Upper lobe of left lung (tissue), 6 donors: ENCODE results near the gene DLG2. TPM values are rescaled to one million over a fixed set of nuclear protein-coding genes. Genes with fewer than 3 reads are reported as not detected.

Experiments used
- ATAC-seq, 2 donors: fragments of 200-7000 bp; cut with Tn5 transposase; one replicate each; pipeline ENCODE4 v1.9.1; 2022; ENCODE audit warnings: mild to moderate bottlenecking in 2 of 2, moderate library complexity in 2 of 2; ENCODE audit not compliant: low FRiP score in 2 of 2
- DNase-seq, 2 donors: peaks; one replicate each; pipeline ENCODE4 v3.0.0-alpha.2; 2019 to 2020
- H3K27ac ChIP-seq, 4 donors: fragments of 200-600 bp; sonication (generic); one replicate each; pipeline ENCODE4 v1.5.1; 2016 to 2019
- H3K27me3 ChIP-seq, 4 donors: fragments of 200-600 bp; sonication (generic); one replicate each; pipeline ENCODE4 v1.5.1; 2017 to 2019
- H3K36me3 ChIP-seq, 4 donors: fragments of 200-600 bp; sonication (generic); one replicate each; pipeline ENCODE4 v1.5.1; 2016 to 2019
- H3K4me1 ChIP-seq, 4 donors: fragments of 200-600 bp; sonication (generic); one replicate each; pipeline ENCODE4 v1.5.1; 2018 to 2019
- H3K4me3 ChIP-seq, 4 donors: fragments of 200-600 bp; sonication (generic); one replicate each; pipeline ENCODE4 v1.5.1; 2017 to 2019; ENCODE audit warnings: mild to moderate bottlenecking in 2 of 4, moderate library complexity in 1 of 4
- H3K9me3 ChIP-seq, 4 donors: fragments of 200-600 bp; sonication (generic); one replicate each; pipeline ENCODE4 v1.5.1; 2018 to 2019
- EP300 ChIP-seq, 4 donors: sonication (generic); formaldehyde crosslinking; IDR thresholded peaks; one replicate each; pipeline ENCODE4 v1.5.1; 2017; ENCODE audit warnings: antibody characterized with exemption in 4 of 4, control low read depth in 2 of 4
- POLR2A ChIP-seq, 4 donors: fragments of 450-650 bp; IDR thresholded peaks; one replicate each; pipeline ENCODE4 v1.5.1; 2016 to 2017; ENCODE audit warnings: antibody characterized with exemption in 4 of 4, mild to moderate bottlenecking in 2 of 4
- POLR2AphosphoS5 ChIP-seq, 2 donors: sonication (generic); formaldehyde crosslinking; IDR thresholded peaks; one replicate each; pipeline ENCODE4 v1.5.1; 2017; ENCODE audit warnings: antibody characterized with exemption in 2 of 2
- WGBS, 2 donors: methylation state at CpG; one replicate each; pipeline ENCODE4 v1.1.5; 2017 to 2018; 5-methylcytosine and 5-hydroxymethylcytosine counted together
- total RNA-seq, 6 donors: library from RNA; depleted of rRNA in 4 of 6; stranded (reverse); fragments of >200 nt in 4 of 6; gene quantifications; one replicate each; pipeline versions ENCODE4 v1.1.0 to v1.2.1, GENCODE V29; 2016 to 2021
- TF ChIP-seq, protein P1 (sequence below), 6 experiments: fragments of 450-650 bp in 4 of 6; fragments of 200-600 bp in 2 of 6; sonication (generic) in 2 of 6; IDR thresholded peaks; one replicate each; pipeline ENCODE4 v1.5.1; 2016 to 2019; ENCODE audit warnings: antibody characterized with exemption in 6 of 6
- donor health status: DM: no; HTN: no; CAD: no; lungs with moderate emphysema.
- donor health status: DM: no; HTN: yes; CAD: no; lungs with severe emphysema.

Gene DLG2
- total RNA-seq, 6 donors from 2014 or later: 3.4 to 37.7 (median 9.1) TPM

- Histone ChIP-seq H3K36me3 (no peaks in the 10 kb centered on the region), H3K4me1 (no peaks in the 10 kb centered on the region), H3K27ac (no peak overlapping the region), H3K27me3 (no peaks in the 10 kb centered on the region), H3K9me3 (peaks cover 0 to 11% (median 2%) of the 10 kb centered on the region in 4 donors), H3K4me3 (no peak overlapping the region)
- WGBS, 2 donors: 70 to 73% methylated on average over 7 of the region's 7 CpGs
- DNase-seq (no peak), ATAC-seq (no peak)
- TF ChIP-seq, protein P1, sequence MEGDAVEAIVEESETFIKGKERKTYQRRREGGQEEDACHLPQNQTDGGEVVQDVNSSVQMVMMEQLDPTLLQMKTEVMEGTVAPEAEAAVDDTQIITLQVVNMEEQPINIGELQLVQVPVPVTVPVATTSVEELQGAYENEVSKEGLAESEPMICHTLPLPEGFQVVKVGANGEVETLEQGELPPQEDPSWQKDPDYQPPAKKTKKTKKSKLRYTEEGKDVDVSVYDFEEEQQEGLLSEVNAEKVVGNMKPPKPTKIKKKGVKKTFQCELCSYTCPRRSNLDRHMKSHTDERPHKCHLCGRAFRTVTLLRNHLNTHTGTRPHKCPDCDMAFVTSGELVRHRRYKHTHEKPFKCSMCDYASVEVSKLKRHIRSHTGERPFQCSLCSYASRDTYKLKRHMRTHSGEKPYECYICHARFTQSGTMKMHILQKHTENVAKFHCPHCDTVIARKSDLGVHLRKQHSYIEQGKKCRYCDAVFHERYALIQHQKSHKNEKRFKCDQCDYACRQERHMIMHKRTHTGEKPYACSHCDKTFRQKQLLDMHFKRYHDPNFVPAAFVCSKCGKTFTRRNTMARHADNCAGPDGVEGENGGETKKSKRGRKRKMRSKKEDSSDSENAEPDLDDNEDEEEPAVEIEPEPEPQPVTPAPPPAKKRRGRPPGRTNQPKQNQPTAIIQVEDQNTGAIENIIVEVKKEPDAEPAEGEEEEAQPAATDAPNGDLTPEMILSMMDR (IDR thresholded peaks at IDR 0.05): no peak
- TF ChIP-seq EP300 (IDR thresholded peaks at IDR 0.05): no peak
Measured at GRCh38 chr11:85475660-85476517, 151.3 kb downstream of the DLG2 start.

GRCh38 chr11:85472953-85473352, 154.2 kb downstream of the DLG2 start:
- H3K36me3 ChIP-seq: no peaks in the 10 kb centered on the region
- DNase-seq (peak in 1 of 2 donors; percentile 27), ATAC-seq (peak in 1 of 2 donors; percentile 51)
- TF ChIP-seq, protein P1 (IDR thresholded peaks at IDR 0.05): no peak
- WGBS, 2 donors: 91 to 95% methylated on average over 4 to 6 of the region's 6 CpGs
- H3K27me3 ChIP-seq: no peaks in the 10 kb centered on the region
- H3K9me3 ChIP-seq: peaks cover 0 to 11% (median 0%) of the 10 kb centered on the region in 4 donors
- H3K4me3 ChIP-seq: no peak overlapping the region
- no peak overlapping the region for H3K27ac ChIP-seq
- no peaks in the 10 kb centered on the region for H3K4me1 ChIP-seq

- Histone ChIP-seq H3K27me3 (no peaks in the 10 kb centered on the region), H3K4me3 (no peak overlapping the region), H3K36me3 (no peaks in the 10 kb centered on the region), H3K4me1 (no peaks in the 10 kb centered on the region), H3K27ac (no peak overlapping the region), H3K9me3 (no peaks in the 10 kb centered on the region)
- DNase-seq (no peak), ATAC-seq (no peak)
- TF ChIP-seq, protein P1 (IDR thresholded peaks at IDR 0.05): no peak
- TF ChIP-seq POLR2AphosphoS5 (IDR thresholded peaks at IDR 0.05): no peak
- TF ChIP-seq EP300 (IDR thresholded peaks at IDR 0.05): no peak
- TF ChIP-seq POLR2A (IDR thresholded peaks at IDR 0.05): no peak
- 72 to 89% methylated on average over 2 of the region's 2 CpGs for WGBS, 2 donors
Measured at GRCh38 chr11:85464283-85464682, 162.9 kb downstream of the DLG2 start.

GRCh38 chr11:85459304-85459703, 167.8 kb downstream of the DLG2 start:
- TF ChIP-seq EP300 (IDR thresholded peaks at IDR 0.05): no peak
- TF ChIP-seq, protein P1 (IDR thresholded peaks at IDR 0.05): no peak
- no peak for TF ChIP-seq POLR2AphosphoS5 (IDR thresholded peaks at IDR 0.05)
- TF ChIP-seq POLR2A (IDR thresholded peaks at IDR 0.05): no peak
- no peaks in the 10 kb centered on the region for H3K4me1 ChIP-seq
- 88 to 92% methylated on average over 3 to 4 of the region's 4 CpGs for WGBS, 2 donors
- H3K36me3 ChIP-seq: no peaks in the 10 kb centered on the region
- DNase-seq: no peak
- no peak overlapping the region for H3K4me3 ChIP-seq
- no peaks in the 10 kb centered on the region for H3K27me3 ChIP-seq
- H3K27ac ChIP-seq: no peak overlapping the region
- ATAC-seq: no peak
- H3K9me3 ChIP-seq: peaks cover 0 to 16% (median 3%) of the 10 kb centered on the region in 4 donors

DNA sequence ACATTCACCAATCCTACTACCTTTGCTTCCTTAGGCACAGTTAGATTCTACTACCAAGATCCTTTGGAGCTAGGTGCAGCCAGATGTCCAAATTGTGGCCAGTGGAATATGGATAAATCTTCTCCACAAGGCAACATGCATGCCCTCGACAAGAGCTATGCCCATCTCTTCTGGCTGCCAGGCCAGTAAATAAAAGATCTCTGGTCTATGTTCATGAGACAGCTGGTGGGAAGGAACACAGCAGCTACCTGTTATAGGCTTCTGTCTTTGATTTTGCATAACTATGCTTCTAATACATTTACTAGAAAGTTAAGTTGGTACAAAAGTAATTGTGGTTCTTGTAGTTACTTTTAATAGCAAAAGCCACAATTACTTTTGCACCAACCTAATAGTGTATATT, 182.7 kb downstream of the DLG2 start:
- no peak overlapping the region for H3K4me3 ChIP-seq
- DNase-seq (no peak), ATAC-seq (no peak)
- H3K4me1 ChIP-seq: no peaks in the 10 kb centered on the region
- H3K36me3 ChIP-seq: no peaks in the 10 kb centered on the region
- no peaks in the 10 kb centered on the region for H3K9me3 ChIP-seq
- no peaks in the 10 kb centered on the region for H3K27me3 ChIP-seq
- WGBS, 2 donors: 78 to 88% methylated on average over 1 of the region's 1 CpG
- TF ChIP-seq POLR2AphosphoS5 (IDR thresholded peaks at IDR 0.05) (no peak), POLR2A (IDR thresholded peaks at IDR 0.05) (no peak), EP300 (IDR thresholded peaks at IDR 0.05) (no peak)
- TF ChIP-seq, protein P1 (IDR thresholded peaks at IDR 0.05): no peak
- no peak overlapping the region for H3K27ac ChIP-seq
